ENCODE data around the gene PRCC.

- no peak for TF ChIP-seq GATA2 (IDR thresholded peaks at IDR 0.05; ENCODE audit: low read depth, low read length)
- no peak for TF ChIP-seq GATA3 (IDR thresholded peaks at IDR 0.05; ENCODE audit: low read depth, low read length)
These were observed 81.8 kb downstream of the PRCC start for GRCh38 chr1:156849151-156849496.
